Measurements from ENCODE around the gene MAPK7.

MAPK7 gene

GRCh38 chr17:19401321-19402010, 23.2 kb downstream of the MAPK7 start:
- no peak for DNase-seq (ENCODE audit: low read depth)

GRCh38 chr17:19402171-19402570, 23.9 kb downstream of the MAPK7 start:
- no peak for DNase-seq (ENCODE audit: low read depth)

DNA sequence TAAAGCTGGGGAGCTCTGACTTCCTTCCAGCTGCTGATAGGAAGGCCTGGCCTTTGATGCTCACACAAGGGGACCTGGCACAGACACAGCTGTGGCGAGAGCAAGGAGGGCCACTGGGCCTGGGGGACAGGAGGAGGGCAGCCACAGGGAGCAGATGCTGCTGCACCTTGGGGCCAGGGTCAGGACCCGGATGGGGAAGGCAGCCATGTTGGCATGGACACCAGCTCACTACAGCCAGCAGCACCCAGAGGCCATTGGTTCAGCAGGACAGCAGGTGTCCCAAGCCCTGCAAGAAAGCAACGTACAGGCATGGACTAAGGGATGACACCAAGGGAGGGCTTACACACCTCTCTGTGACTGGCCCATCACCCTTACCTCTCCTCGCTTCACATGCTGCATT, 24.7 kb downstream of the MAPK7 start:
- DNase-seq (ENCODE audit: low read depth), result no peak

DNA sequence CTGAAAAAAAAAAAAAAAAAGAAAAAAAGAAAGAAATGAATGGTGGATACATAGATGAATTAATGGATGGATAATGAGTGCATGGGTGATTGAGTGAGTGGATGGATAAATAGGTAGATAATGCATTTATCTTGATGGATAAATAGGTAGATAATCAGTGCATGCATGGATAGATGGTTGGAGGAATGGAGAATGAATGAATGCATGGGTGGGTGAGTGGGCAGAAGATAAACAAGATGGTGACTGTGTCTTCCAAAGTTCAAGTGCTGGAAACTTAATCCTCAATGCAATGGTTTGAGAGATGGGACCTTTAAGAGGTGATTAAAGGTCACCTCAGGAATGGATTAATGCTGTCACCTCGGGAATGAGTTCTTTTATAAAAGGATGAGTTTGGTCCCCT, 26.0 kb downstream of the MAPK7 start:
- DNase-seq (ENCODE audit: low read depth), result no peak

DNA sequence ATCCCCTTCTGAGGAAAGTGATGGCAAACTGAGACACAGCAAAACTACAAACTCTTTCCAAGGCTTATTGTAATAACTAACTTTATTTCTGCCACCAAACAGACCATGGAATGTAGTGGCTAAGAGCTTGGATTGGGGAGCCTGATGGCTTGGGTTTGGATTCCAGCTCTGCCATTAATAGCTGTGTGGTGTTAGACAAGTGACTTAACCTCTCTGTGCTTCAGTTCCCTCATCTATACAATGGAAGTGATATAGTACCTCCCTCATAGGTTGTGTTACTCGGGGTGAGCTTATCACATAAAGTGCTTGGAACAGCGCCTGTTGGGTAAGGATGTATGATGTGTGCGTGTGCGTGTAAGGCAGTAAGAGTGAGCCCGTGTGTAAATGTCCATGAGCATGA, 26.8 kb downstream of the MAPK7 start:
- no peak for DNase-seq (ENCODE audit: low read depth)

DNA sequence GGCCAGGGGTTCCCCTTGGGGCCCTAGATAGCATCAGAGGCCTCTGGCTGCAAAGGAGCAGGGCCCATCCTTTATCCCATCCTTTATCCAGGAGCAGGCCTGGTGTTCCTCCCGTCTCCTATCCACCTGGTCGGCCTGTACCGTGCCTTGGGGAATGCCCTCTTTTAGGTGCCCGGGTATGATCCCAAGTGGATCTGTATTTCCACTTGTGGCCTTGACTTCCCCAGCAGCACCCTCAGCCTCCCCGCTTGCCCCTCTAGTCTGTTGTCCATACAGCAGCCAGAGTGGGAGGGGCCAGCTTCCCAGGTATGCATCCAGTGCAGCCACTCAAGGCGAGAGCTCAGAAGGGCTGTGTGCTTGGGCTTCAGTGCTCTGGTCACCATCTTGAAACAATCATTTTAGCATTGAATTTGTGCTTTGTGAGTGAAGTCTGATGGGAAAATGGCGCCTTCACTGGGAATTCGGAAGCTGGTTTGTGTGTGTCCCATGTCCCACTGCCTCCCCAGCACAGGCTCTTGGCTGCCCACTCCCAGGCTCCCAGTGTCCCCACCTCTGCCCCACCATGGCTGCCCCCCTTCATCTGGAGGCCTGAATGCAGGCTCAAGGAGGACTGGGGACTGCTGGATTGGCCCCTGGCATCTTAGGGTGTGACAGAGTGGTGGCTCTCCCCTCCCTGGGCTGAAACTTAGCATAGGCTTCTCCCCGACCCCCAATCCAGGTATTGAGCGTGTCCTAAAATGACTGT, 29.5 kb downstream of the MAPK7 start:
- DNase-seq (ENCODE audit: low read depth), result no peak

- DNase-seq (ENCODE audit: low read depth), result no peak
Observed at GRCh38 chr17:19408346-19408710, 30.0 kb downstream of the MAPK7 start.

DNA sequence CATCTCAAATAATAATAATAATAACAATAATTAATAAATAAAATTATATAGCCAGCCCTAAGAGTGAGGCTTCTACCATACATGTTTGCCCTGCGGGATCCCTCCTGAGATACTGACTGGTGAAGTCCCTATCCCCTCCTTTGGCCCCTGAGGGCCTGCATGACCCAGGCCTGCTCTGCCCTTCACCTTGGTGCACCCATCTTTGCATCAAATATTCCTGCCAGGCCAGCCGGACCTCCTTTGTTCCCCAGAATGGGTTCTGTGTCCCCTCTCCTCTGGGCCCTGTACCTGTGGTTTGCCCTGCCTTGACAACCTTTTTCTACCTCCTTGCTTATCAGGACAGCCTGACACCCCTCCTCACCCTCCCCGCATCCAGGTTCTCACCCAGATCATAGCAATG, 30.8 kb downstream of the MAPK7 start:
- no peak for DNase-seq (ENCODE audit: low read depth)

DNA sequence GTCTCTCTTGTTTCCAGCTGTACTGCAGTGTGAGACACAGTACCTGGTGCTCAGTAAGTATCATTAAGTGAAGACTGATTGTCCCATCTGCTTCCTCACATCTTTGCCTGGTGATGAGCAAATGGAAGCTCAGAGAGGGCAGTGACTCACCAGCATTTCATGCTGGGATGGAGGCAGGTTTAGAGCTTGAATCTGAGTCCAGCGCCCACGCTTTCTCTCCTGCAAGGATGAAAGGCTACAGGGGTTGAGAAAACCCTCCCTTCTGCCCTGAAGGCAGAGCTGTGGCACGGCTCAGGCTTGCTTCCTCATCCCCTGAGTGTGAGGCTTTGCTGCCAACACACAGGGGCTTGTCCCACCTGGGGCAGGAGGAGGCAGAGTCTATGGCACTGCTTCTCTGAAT, 31.2 kb downstream of the MAPK7 start:
- no peak for DNase-seq (ENCODE audit: low read depth)

- no peak for DNase-seq (ENCODE audit: low read depth)
Observed at GRCh38 chr17:19410091-19410490, 31.8 kb downstream of the MAPK7 start.

- DNase-seq (ENCODE audit: low read depth), result no peak
Observed at GRCh38 chr17:19410875-19411620, 32.8 kb downstream of the MAPK7 start, which contains the start of gene RNF112. RNF112 (plus strand) TSS chr17:19411232; CDS start chr17:19411409, 177 bp downstream.

DNA sequence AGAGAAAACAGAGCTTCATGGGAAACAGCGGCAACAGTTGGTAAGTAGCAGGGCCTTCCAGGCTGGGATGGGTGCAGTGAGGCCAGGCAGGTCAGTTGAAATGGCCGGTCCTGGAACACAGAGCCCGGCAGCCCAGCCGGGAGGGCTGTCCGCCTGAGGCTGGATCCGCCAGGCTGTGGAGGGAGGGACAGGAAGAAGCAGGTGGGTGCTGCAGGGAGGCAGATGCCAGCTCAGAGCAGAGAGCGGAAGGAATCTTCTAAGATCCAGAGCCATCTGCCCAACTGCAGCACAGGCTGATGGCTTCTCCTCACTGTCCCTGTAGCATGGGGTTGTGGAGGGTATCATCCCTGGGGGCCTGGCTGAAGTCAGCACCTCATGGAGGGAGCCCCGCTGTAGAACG, 33.3 kb downstream of the MAPK7 start:
- no peak for DNase-seq (ENCODE audit: low read depth)

GRCh38 chr17:19412510-19412909, 34.2 kb downstream of the MAPK7 start:
- no peak for DNase-seq (ENCODE audit: low read depth)

DNA sequence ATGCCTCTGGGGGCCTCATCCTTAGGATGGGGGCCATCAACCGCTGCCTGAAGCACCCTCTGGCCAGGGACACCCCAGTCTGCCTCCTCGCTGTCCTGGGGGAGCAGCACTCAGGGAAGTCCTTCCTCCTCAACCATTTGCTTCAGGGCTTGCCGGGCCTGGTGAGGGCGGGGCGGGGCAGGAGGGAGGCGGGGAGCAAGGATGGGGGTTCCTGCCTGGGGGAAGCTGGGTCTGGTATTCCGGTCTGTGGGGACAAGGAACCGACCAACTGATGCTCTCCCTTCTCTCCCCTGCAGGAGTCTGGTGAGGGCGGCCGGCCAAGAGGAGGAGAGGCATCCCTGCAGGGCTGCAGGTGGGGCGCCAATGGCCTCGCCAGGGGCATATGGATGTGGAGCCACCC, 34.7 kb downstream of the MAPK7 start:
- DNase-seq (ENCODE audit: low read depth), result no peak

GRCh38 chr17:19413761-19414160, 35.5 kb downstream of the MAPK7 start:
- no peak for DNase-seq (ENCODE audit: low read depth)

GRCh38 chr17:19414396-19415280, 36.3 kb downstream of the MAPK7 start:
- DNase-seq (ENCODE audit: low read depth), result no peak

- no peak for DNase-seq (ENCODE audit: low read depth)
Observed at GRCh38 chr17:19415311-19415710, 37.0 kb downstream of the MAPK7 start.

DNA sequence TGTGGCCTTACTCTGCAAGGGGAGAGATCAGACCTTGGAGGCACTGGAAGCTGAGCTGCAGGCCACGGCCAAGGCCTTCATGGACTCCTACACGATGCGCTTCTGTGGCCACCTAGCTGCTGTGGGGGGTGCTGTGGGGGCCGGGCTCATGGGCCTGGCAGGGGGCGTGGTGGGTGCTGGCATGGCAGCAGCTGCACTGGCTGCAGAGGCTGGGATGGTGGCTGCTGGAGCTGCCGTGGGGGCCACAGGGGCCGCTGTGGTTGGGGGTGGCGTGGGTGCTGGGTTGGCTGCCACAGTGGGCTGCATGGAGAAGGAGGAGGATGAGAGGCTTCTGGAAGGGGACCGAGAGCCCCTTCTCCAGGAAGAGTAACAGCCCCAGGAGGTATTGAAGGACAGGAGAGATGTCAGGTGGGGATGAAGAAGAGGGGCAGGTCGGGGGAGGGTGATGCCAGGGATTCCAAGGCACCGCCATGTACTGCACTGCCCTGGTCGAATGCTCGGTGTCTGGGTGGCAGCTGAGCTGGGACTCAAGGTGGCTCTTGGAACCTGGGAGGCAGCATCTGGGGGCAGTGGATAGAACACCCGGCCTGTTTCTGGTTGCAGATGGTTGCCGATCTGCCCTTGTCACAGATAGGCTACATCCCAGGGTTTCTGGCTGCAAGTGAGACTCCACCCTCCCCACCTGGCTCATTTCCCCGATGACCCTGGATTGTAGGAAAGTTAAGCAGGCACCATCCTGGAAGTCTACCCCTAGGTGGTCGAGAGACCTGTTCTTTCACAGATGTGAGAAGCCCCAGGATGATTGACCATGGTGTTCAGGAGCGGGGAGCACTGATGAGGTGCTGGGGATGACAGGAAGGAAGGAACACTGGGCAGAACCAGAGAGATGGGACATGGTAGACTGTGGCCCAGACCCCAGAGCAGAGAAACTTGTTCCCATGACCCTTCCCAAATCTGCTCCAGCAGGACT, 37.8 kb downstream of the MAPK7 start:
- no peak for DNase-seq (ENCODE audit: low read depth)

- DNase-seq (ENCODE audit: low read depth), result no peak
Observed at GRCh38 chr17:19417611-19418010, 39.3 kb downstream of the MAPK7 start.

DNA sequence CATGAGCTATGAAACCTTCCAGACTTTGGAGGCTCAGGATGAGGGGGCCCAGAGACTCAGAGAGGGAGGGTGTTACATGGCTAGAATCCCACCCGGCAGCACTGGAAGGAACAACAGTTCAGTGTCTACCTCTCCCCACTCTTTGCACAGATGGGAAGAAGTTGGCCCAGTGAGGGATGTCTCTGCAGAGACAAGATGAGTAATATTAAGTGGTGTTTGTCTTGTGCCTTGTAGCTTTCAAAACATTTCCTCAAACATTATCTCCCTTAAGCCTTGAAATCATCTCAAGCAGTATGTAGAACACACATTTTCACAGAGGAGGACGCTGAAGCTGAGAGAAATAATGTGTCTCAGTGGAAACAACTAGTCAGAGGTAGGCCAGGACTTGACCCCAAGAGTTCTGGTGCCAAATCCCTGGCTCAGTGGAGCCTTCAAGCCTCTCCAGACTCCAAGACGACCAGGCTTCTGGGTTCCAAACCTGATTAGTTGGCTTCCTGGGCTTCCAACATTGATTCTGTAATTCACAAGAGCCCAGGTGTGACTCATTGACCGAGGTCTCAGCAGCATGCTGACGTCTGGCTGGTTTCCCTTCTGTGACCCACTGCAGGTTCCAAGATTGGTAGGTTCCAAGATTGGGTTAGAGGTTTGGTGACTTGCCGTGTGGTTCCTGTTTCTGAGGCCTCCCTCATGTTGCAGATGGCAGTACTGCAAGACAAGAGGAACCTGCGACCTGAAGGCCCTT, 40.1 kb downstream of the MAPK7 start:
- DNase-seq (ENCODE audit: low read depth), result no peak
